ENCODE results near the gene AOAH. TPM values are rescaled to one million over a fixed set of nuclear protein-coding genes. Genes with fewer than 3 reads are reported as not detected.

Gene AOAH
- total and polyA plus RNA-seq, 9 of the 15 experiments (the other 6 are each of a cell fraction or from before 2014, with no cell fraction given) = not detected

- Histone ChIP-seq H3K9me3 (replicated peaks; ENCODE audit: control insufficient read depth, insufficient read depth, low read depth, low read length) (no peaks in the 10 kb centered on the region), H3K27ac (ENCODE audit: extremely low read depth, low read depth, low read length) (no peak overlapping the region), H3K27me3 (ENCODE audit: control insufficient read depth in 2 of 2, insufficient read depth in 2 of 2, low read length in 2 of 2) (peaks cover 35 to 37% of the 10 kb centered on the region in 2 experiments; a peak in 4 of 5 replicates), H4K20me1 (replicated peaks; ENCODE audit: control insufficient read depth, insufficient read depth, low read length) (no peaks in the 10 kb centered on the region), H3K9ac (ENCODE audit: insufficient read depth in 1 of 2, low read depth in 2 of 2, low read length in 2 of 2) (no peak overlapping the region), H3K4me2 (ENCODE audit: insufficient read depth, low read length) (no peak overlapping the region), H3K4me3 (no peak overlapping the region), H3K4me1 (replicated peaks in 1 of 2; ENCODE audit: control insufficient read depth in 2 of 2, insufficient read depth in 2 of 2, low read length in 2 of 2) (peaks cover 0 to 12% of the 10 kb centered on the region in 2 experiments; a peak in 2 of 5 replicates), H3K36me3 (ENCODE audit: control insufficient read depth, insufficient read depth, low read length) (no peaks in the 10 kb centered on the region), H3K79me2 (ENCODE audit: control insufficient read depth, insufficient read depth, low read length) (no peaks in the 10 kb centered on the region), H3K9me1 (ENCODE audit: control insufficient read depth, insufficient read depth, low read length) (no peaks in the 10 kb centered on the region), H2AFZ (ENCODE audit: low read depth, low read length) (no peak overlapping the region)
- ATAC-seq = no peak
- CTCF ChIA-PET (ENCODE audit: low intra/inter-chr PET ratio) = no interaction called here
- DNase-seq (ENCODE audit: extremely low read depth in 1 of 4, low spot score in 3 of 4) = no peak
- BruUV-seq (replicated peaks) = no TSS peak
- POLR2A ChIA-PET = interaction anchor here (0.7 to 0.9 kb wide), 2 partner anchors 9 to 375 kb away, joined by 3 read pairs; no protein-coding TSS in a partner anchor
- intact Hi-C loops (cut with micrococcal nuclease) = no loop called here
- in situ Hi-C loops (cut with MboI) = no loop called here
- no peak for FAIRE-seq
- TF ChIP-seq YY1 (IDR thresholded peaks at IDR 0.05; ENCODE audit: borderline replicate concordance in 1 of 3, control insufficient read depth in 1 of 3, extremely low read depth in 1 of 3, insufficient read depth in 3 of 3, insufficient read length in 1 of 3, insufficient replicate concordance in 2 of 3, low read depth in 1 of 3, low read length in 2 of 3) (no peak), ATF3 (IDR thresholded peaks at IDR 0.05) (0 out of 2 replicates have a peak, but pooled peaks have one; percentile 24), ATF3 (CRISPR knock-in tag; conservative IDR thresholded peaks at IDR 0.05) (no peak)
- WGBS (ENCODE audit: insufficient coverage, low coverage, missing lambda C conversion rate) = 3% methylated on average over 6 of the region's 6 CpGs
Observed at GRCh38 chr7:36523371-36524101, 200.8 kb downstream of the AOAH start.
